Loucy (cell line): ENCODE measurements around the gene AADAT.

Experiments used
- CTCF ChIP-seq: fragments of 200-600 bp; sonication (generic); conservative IDR thresholded peaks from 2 replicates; pipeline ENCODE4 v1.5.1; 2014; ENCODE audit warnings: mild to moderate bottlenecking, antibody characterized with exemption, low read length
- EZH2phosphoT487 ChIP-seq: fragments of 200-600 bp; IDR thresholded peaks from 2 replicates; pipeline ENCODE4 v1.6.1; 2018; ENCODE audit warnings: antibody characterized with exemption, mild to moderate bottlenecking, moderate library complexity, borderline replicate concordance

GRCh38 chr4:170127758-170128157, 38.0 kb upstream of the AADAT start:
- TF ChIP-seq CTCF, result no peak
- no peak for TF ChIP-seq EZH2phosphoT487
